NCI-H345 (cell line): ENCODE measurements around the gene GDI2.
"Not testable (repeated sequence)": the region's sequence is repeated elsewhere in the genome, so short reads cannot be mapped to it uniquely, and the experiment has no call there.

Source experiments
- DNase-seq: peaks from one replicate; lab custom pipeline; 2025; lab: John Stamatoyannopoulos, UW

Gene GDI2

DNA sequence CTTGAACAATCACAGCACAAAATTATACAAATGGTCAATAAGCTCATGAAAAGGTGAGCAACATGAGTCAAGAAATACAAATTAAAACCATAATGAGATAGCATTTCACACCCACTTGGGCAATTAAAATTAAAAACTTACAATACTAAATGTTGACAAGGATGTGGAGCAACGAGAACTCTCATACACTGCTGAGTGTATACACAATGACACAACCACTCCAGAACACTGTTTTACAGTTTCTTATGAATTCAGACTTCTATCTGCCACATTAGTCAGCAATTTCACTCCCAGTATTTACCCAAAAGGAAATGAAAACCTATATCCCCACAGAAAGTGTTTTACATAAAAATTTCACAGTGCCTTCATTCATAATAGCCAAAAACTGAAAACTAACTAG is 31.1 kb downstream of the GDI2 start:
- DNase-seq = no peak

DNA sequence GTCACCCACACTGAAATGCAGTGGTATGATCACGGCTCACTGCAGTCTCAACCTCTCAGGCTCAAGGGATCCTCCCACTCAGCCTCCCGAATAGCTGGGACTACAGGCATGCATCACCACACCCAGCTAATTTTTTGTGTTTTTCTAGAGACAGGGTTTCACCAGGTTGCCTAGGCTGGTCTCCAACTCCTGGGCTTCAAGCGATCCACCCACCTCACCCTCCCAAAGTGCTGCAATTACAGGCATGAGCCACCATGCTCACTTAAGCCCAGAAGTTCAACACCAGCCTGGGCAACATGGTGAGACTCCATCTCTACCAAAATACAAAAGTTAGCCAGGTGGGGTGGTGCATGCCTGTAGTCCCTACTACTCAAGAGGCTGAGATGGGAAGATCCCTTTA is 33.5 kb downstream of the GDI2 start:
- no peak for DNase-seq

DNA sequence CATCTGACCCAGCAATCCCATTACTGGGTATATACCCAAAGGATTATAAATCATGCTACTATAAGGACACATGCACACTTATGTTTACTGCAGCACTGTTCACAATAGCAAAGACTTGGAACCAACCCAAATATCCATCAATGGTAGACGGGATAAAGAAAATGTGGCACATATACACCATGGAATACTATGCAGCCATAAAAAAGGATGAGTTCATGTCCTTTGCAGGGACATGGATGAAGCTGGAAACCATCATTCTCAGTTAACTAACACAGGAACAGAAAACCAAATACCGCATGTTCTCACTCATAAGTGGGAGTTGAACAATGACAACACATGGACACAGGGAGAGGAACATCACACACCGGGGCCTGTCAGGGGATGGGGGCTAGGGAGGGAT is 35.5 kb downstream of the GDI2 start:
- not testable (repeated sequence) for DNase-seq

DNA sequence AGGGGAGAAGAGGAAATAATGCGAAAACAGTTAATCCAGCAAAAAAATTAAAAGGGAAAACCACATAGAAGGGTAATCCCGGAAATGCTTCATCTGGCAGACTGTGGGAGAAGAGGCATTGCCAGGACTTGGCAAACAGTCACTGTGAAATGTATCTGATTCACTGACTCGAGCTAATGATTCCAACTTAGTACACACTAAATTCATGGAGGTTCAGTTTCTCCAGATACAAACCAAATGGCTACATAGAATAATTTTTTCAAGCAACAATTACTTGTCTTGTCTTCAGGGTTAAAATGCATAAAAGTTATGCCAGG is 36.4 kb downstream of the GDI2 start:
- no peak for DNase-seq

DNA sequence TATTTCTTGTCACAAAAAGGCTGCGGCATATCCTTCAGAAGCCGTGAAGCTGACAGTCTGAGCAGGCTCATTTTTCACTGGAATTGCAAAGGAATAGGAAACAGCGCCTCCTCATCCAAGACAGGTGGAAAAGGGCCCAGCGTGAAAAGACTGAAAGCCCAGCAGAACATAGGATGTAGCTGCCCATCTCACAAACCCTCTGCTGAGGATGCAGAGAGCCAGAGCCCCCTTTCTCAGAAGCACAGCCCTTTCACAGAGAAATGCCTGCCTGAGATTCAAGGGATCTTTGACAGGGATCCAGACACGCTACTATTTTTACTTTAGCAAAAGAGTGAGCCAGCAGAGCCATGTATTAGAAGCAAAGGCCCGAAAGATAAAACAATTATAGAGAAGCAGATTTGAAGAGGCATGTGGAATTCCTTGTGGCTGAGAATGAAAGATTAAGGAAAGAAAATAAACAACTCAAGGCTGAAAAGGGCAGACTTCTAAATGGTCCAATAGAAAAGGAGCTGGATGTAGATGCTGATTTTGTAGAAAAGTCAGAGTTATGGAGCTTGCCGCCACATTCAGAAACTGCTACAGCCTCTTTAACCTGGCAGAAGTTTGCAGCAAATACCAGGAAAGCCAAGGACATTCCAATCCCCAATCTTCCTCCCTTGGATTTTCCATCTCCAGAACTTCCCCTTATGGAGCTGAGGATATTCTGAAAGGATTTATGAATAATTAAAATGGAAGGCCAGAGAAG is 36.9 kb downstream of the GDI2 start:
- DNase-seq = no peak

DNA sequence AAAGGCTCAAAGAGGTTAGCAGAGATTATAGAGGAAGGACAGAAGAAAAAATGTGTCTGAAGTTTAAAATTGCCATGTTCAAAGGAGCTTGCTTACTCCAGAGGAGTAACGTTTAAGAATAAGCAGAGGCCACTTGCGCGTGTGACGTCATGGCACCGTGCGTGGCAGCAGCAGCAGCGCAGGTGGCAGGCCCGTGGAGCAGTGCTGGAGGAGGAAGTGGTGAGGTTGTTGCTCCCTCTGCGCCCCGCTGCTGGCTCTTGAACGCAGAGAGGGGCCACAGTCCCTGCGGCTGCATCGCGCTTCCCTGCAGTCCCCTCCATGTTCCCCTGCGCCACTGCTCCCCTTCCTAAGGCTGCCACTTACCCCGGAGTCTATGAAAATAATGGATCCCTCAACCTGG is 37.5 kb downstream of the GDI2 start:
- DNase-seq = no peak

DNA sequence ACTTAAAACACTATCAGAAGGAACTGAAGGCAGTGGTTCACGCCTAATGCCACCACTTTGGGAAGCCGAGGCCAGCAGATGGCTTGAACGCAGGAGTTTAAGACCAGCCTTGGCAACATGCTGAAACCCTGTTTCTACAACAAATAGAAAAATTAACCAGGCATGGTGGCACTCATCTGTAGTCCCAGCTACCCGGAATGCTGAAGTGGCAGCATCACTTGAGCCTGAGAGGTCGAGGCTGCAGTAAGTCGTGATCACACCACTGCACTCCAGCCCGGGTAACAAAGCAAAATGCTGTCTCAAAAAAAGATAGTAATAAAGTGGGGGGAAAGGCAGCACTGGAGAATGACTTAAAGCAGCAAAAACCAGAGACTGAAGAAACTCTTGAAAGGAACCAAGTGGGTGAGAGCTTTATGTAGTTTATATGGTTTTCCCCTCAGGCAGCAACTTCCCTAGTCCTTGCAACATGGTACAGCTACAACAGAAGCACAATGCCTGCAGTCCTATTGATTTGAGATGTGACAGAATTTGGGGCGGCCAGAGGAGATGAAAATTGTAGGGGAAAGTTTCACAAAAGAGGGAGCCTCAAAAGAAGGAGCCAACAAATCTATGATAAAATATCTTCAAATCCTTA is 38.1 kb downstream of the GDI2 start:
- DNase-seq = no peak

DNA sequence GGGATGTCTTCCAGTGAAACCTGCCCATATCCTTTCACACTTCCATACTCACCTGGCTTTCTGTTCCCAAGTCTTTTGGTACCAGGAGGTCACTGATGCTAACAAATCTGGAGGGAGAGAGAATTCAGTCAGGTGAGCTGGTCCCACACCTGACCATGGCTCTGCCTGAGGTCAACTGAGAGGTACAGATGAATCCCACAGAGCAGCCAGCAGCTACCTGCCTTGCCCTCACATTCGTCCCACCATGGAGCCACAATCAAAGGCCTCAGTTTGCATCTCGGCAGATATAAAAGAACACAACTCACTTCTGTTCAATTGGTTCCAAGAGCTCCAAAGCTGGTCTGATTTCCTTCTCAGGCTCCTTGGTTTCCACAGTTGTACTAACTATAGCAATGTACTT is 47.0 kb downstream of the GDI2 start:
- DNase-seq = no peak

DNA sequence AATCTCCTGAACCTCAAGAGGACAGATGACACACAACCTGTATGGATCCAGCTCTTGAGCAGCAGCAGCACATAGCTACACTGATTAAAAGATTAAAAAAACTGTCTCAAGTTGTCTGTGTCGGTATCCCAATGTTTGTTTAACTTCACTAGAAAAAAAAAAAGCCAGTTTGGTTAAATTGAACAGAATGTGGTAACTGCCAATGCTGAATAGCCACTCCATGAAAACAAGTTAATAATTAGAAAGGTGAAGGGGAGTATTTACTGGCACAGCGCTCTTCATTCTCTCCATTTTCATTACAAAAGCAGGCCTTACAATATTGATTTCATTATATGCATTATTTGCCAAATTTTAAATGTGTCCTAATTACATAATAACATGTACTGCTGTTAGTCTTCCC is 47.6 kb downstream of the GDI2 start:
- DNase-seq = no peak

DNA sequence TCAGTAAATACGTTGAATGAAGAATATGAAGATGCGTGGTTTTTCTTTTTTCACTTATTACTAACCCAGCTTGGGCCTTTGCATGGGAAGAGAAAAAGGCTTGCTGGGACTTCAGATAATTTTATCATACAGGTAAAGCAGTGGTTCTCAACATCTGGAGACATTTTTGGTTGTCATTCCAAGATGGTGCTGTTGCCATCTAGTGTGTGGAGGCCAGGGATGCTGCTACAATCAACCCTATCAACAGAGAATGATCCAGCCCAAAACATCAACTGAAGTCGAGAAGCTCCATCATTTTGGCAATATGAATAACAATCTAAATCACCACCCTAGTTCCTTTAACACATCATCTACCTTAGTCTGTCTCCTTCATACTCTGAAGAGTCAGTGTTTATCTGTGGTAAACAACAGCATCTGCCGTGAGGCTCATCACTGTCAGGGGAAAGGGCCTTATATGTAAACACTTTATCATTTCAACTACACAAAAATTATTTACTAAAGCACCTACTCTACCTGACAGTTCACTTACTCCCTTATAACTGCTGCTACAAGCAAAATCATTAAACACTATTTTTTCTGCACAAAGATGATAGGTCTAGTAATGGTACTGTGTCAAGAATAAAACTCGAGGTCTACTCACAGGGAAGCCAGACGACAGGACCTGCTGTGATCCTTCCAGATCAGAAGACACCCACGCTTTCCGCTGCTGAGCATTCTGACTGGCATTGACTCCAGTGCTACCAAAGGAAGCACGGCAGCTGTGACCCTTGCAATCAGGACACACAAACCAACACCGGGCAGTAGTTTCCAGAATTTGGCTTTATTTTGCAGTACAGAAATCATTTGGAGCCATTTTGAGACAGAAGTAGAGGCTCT is 48.6 kb downstream of the GDI2 start:
- DNase-seq = no peak

DNA sequence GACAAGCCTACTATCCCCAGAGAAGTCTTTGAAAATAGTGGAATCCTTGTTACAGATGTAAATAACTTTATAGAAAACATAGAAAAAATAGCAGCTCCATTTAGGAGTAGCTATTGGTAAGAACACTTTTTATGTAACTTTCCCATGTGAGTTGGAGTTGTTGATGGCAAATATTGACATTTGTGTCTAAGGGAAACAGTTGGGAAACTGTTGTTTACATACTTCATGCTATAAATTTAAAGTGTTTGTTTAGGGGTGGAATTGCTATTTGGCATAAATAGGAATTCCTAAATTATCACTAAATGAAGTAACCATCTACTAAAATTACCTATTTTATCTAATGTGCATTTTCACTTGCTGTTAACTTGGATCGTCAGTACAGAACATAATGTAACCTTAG is 50.7 kb downstream of the GDI2 start:
- DNase-seq = no peak

DNA sequence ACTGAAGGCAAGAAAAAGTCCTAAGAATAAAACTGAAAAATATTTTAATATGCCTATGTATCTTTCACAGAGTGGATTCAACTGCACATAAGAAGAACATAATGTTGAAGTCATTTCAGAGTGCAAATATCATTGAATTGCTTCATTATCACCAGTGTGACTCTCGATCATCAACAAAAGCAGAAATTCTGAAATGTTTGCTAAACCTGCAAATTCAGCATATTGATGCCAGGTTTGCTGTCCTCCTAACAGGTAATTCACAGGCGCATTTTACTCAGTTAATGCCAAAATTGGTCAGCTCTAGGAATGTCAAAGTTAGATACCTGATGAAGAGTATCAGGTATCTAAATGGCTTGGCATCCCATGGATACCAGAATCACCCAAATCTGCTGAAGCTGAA is 52.0 kb downstream of the GDI2 start:
- DNase-seq = no peak

DNA sequence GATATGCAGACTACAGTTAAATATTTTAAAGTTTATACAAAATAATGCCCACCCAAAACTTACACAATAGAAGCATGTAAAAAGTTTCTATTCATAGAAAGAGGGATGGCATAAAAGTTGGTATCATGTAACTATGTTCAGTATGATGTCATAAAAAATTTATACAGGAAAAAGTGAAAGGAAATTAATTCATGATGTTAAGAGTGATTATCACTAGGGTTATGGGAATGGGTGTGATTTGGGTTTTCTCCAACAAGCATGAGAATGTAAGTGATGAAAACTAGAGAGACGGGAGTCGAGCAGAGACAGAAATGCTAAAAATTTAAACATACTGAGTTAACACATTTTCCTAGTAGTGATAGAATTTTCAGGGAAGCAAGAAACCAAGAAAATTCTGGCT is 52.7 kb downstream of the GDI2 start:
- no peak for DNase-seq

DNA sequence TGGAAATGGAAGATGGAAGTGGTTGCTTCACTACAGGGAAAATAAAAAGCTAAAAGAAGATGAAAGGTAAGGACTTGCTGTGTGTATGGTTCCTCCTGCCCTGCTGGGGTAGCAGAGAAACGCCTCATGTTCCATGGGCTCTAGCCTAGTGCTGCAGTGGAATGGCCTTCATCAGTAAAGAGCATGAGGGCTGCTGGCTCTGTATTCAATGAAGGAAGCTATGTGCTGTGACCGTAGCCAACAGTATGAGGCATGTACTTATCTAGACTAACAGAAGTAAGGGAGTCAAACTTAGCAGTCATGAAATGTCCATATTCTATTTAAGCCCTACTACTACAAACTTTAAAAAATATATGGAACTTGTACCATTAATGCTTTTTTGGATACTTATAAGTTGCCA is 54.3 kb downstream of the GDI2 start:
- no peak for DNase-seq

DNA sequence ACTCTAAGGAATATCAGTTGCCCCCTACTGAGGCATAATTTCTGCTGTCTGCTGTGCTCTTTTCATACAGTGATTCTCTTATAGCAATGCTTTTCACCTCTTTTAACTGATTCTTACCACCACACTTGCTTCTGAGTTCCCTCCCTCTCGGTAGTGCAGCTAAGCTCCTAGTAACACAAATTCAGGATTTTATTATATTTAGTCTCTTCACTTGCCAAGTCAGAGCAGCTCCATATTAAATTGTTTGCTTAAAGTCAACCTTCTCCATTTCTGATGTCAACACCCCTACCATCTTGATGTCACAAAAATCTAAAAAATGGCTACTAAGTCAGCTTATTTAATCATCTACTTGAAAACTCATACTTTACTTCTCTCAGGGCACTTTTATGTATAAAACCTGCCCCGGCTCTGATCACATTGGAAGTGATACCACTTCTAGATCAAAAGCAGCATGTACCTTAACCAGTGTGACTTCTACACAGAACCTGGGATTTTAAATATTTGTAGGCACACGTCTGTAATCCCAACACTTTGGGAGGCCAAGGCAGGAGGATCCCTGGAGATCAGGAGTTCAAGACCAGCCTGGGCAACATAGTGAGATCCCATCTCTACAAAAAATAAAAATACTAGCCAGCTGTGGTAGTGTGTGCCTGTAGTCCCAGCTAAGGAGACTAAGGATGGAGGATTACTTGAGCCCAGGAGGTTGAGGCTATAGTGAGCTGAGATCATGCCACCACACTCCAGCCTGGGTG is 55.3 kb downstream of the GDI2 start:
- DNase-seq = no peak

DNA sequence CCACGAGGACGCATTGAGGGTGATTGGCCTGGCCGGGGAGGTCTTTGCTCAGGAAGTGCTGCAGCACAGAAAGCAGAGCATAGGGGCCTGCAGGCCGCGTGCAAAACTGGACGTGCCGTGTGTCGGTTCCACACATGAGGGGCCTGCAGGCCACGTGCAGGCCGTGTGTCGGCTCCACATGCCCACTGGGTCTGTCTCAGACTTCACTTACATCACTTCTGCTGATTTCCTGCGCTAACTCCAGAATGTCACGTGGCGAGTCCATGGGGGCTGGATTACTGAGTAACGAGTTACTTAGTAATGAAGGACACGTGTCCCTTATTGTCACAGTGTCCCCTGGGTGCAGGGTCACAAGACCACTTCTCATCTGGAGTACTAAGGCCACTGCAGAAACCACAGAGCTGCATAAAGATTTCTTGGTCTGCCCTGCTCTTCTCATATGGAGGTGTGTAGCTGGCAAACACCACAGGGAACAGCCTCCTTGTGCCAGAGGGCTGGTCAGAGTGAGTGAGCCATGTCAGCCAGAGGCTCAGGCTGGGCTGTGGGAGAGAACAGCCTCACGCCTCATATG is 60.8 kb downstream of the GDI2 start:
- no peak for DNase-seq

DNA sequence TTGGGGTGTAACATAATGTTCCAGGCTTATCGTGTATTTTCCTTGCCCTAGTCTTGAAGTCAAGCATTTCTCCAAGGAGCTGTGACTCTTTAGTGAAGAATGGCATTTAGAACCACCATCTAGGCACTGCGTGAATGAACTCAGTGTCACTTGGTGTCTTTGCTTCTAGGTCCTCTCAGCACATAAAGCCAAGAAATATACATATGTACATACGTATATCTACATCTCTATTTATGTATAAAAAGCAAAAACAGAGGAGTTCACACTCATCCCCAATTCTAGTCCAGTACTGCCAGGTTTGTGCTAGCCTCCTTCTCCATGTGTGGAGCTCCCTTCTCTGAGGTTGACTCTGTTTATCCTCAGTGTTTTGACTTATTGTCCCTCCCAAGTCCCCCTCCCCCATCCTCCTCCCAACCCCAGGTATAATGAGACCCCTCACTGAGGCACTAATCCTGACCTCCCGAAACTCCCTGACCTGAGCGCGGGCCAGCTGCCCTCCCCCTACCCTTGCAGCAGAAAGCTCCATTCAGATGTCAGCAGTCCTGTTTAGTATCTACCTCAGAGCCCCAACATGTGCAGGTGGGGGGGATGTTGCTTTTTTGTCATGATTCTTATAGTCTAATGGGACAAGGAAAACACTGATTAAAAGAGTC is 61.5 kb downstream of the GDI2 start:
- DNase-seq = no peak

DNA sequence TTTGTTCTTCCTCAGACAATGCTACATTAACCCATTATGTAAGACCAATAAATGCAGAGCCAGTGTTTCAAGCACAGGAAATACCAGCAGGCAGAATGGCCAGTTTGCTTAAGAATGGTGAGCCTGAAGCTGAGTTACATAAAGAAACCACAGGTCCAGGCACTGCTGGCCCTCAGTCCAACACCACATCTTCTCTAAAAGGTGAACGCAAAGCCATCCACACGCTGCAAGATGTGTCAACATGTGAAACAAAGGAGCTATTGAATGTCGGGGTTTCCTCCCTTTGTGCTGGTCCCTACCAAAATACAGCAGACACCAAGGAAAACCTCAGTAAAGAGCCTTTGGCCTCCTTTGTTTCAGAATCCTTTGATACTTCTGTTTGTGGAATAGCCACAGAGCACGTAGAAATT is 64.8 kb downstream of the GDI2 start:
- DNase-seq = no peak

DNA sequence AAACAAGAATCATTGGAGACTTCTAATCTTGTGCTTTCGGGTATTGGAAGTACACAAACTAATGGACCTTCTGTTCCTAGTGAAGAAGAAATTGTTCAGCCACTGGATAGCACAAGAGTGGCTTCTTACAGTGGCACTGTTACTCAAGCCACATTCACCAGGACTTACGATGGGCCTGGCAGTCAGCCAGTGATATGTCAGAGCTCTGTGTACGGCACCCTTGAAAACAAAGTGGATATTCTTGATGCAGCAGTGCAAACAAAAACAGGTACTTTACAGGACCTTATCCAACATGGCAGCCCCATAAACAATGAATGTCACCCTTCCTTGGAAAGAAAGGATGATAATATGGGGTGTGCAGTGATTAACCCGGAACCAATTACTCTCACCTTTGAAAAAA is 67.0 kb downstream of the GDI2 start:
- peak; percentile 20 for DNase-seq

DNA sequence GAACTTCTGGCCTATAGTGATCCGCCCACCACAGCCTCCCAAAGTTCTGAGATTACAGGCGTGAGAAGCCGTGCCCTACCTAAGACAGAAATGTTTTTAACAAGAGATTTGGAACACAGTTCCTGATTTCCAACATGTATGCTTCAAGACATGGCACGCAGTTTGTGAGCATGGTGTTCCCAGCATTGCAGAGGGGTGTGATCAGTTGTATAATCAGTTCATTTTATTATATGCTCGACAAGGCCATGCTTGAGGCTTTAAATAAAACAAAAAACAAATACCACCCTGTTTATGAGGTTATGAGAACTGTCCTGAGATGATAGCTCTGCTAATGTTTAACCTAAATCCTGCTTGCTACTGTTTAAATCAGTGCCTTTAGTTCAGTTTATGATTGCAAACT is 68.4 kb downstream of the GDI2 start:
- DNase-seq = no peak

DNA sequence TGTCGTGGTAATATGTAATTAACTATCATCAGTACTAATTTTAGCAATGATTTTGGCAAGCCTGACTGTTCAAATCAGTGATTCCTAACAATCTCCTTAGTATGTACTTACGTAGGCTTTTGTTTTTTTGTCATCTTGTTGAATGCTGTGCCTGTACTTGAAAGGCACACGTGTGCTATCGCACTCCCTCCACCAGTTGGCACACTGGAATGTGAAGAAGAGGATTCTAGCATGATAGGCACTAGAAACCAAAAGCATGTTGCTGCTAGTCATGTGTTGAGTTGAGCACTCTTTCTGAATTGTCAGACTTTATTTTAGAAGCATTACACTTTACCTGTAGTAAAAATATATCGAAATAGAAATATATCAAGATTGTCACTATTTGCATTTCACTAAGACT is 69.5 kb downstream of the GDI2 start:
- DNase-seq = no peak

DNA sequence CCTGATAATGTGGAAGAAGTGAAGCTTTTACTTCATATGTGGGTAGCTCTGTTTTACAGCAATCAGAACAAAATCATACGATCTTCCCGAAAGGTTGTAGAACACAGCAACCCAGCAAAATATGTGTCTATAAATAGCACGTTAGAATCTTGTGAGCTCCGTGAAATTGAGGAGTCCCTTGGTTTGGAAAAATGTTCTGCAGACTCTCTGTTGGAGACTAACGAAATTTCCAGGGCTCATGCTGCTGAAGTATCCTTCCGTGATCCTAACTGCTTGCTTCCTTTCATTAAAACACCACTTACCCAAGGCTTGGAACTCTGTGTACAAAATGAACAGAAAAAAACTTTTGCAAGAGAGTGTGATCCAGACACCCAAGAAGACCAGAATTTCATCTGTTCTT is 71.1 kb downstream of the GDI2 start:
- no peak for DNase-seq
